Subcutaneous abdominal adipose tissue (tissue), 5 donors: ENCODE results near the gene TRMT10B.

Experiments used
- H3K27ac ChIP-seq: one replicate; pipeline ENCODE4 v1.7.0; 2013; ENCODE audit warnings: low read depth, mild to moderate bottlenecking, inconsistent platforms, low read length, moderate library complexity
- H3K27me3 ChIP-seq, 5 donors: one replicate each; pipeline ENCODE4 v1.7.0; 2013; ENCODE audit warnings: low read length in 5 of 5, inconsistent platforms in 1 of 5; ENCODE audit not compliant: control insufficient read depth in 5 of 5, insufficient read depth in 4 of 5
- H3K36me3 ChIP-seq, 5 donors: one replicate each; pipeline ENCODE4 v1.7.0; 2013; ENCODE audit warnings: low read length in 5 of 5; ENCODE audit not compliant: control insufficient read depth in 5 of 5, insufficient read depth in 5 of 5
- H3K4me1 ChIP-seq, 5 donors: one replicate each; pipeline ENCODE4 v1.7.0; 2013; ENCODE audit warnings: low read length in 5 of 5, mild to moderate bottlenecking in 3 of 5, moderate library complexity in 1 of 5; ENCODE audit not compliant: control insufficient read depth in 5 of 5, insufficient read depth in 5 of 5
- H3K4me3 ChIP-seq, 5 donors: one replicate each; pipeline ENCODE4 v1.7.0; 2013; ENCODE audit warnings: low read length in 5 of 5, low read depth in 1 of 5
- H3K9ac ChIP-seq, 5 donors: one replicate each; pipeline ENCODE4 v1.7.0; 2013; ENCODE audit warnings: low read length in 5 of 5, mild to moderate bottlenecking in 4 of 5, moderate library complexity in 3 of 5
- H3K9me3 ChIP-seq, 5 donors: one replicate each; pipeline ENCODE4 v1.7.0; 2013; ENCODE audit warnings: low read length in 5 of 5; ENCODE audit not compliant: control insufficient read depth in 5 of 5
- donor health status: healthy.
- donor health status: healthy.
- donor health status: healthy.
- donor health status: healthy.
- donor health status: healthy.

TRMT10B gene

GRCh38 chr9:37730256-37730655 lies 23.3 kb upstream of the TRMT10B start:
- Histone ChIP-seq H3K4me1 (no peaks in the 10 kb centered on the region), H3K9me3 (no peaks in the 10 kb centered on the region), H3K36me3 (no peaks in the 10 kb centered on the region), H3K27ac (no peak overlapping the region), H3K27me3 (peaks cover 0 to 19% (median 6%) of the 10 kb centered on the region in 5 donors), H3K9ac (no peak overlapping the region), H3K4me3 (no peak overlapping the region)

GRCh38 chr9:37730839-37731238 lies 22.8 kb upstream of the TRMT10B start:
- Histone ChIP-seq H3K4me1 (no peaks in the 10 kb centered on the region), H3K36me3 (no peaks in the 10 kb centered on the region), H3K27ac (no peak overlapping the region), H3K4me3 (no peak overlapping the region), H3K9ac (no peak overlapping the region), H3K9me3 (no peaks in the 10 kb centered on the region), H3K27me3 (peaks cover 0 to 19% (median 6%) of the 10 kb centered on the region in 5 donors)

DNA sequence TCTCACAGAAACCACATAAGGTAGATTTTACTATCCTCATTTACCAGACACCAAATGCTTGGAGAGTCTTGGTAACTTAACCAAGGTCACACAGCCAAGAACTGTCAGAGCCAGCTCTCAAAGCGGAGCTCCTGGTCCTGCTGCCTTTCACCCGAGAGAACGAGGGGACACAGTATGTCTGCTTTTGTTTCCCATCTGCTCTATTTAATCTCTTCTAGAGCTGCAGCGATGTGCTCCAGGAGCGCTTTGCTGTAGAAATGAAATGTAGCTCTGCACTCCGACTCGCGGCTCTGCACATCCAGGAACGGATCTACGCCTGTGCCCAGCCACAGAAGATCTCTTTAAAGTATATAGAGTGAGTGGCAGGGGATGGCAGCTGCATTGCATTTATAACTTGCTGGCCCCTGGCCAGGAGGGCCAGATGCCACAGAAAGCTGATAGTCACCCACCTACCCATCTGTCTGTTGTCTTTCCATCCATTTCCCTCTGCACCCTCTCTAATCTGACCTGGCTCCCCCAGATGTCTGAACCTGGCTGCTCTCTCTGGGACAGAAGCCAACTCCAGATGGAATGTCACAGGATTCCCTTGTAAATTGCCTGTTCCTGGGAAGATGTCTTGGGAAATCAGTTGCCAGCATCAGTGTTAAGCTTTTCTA lies 21.4 kb upstream of the TRMT10B start:
- Histone ChIP-seq H3K27me3 (peaks cover 0 to 18% (median 6%) of the 10 kb centered on the region in 5 donors), H3K4me1 (no peaks in the 10 kb centered on the region), H3K9ac (no peak overlapping the region), H3K4me3 (no peak overlapping the region), H3K9me3 (no peaks in the 10 kb centered on the region), H3K36me3 (no peaks in the 10 kb centered on the region), H3K27ac (no peak overlapping the region)

DNA sequence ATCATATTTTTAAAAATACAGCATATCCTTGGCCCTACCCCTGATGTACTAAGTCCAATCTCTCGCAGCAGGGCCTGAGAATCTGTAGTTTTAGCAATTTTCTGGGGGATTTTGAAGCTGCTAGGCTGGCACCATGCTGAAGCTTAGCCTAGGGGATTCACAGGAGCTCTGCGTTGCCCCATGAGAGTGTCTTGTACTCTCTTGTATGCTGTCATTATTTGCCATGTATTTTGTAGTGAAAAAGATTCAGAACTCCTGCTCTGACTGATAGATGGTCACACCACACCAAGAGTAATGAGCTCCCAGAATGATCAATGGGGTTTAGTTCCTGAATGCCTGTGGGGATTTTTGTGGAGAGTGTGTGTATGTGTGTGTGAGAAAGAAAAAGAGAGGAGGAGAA lies 20.7 kb upstream of the TRMT10B start:
- peaks cover 0 to 15% (median 5%) of the 10 kb centered on the region in 5 donors for H3K27me3 ChIP-seq
- no peak overlapping the region for H3K9ac ChIP-seq
- no peak overlapping the region for H3K4me3 ChIP-seq
- H3K9me3 ChIP-seq = no peaks in the 10 kb centered on the region
- no peak overlapping the region for H3K27ac ChIP-seq
- H3K4me1 ChIP-seq = no peaks in the 10 kb centered on the region
- no peaks in the 10 kb centered on the region for H3K36me3 ChIP-seq

DNA sequence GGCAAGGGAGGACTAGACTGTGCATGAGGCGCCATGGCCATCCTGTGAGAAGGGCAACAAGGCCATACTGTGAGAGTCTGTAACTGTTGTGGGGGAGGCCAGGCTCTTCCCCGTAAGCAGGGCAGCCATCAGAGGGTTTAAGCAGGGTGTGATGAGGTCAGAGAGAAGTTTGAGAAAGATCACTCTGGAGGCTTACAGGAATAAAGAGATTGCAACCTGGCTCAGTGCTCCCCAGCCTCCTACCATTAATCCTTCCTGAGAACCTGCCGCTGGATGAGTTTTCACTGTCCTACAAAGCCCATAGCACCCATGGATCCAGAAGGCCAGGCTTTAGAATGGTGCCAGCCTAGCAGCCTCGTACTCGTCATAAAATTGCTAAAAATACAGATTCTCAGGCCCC lies 14.4 kb upstream of the TRMT10B start:
- H3K36me3 ChIP-seq = no peaks in the 10 kb centered on the region
- no peaks in the 10 kb centered on the region for H3K27me3 ChIP-seq
- no peak overlapping the region for H3K27ac ChIP-seq
- no peaks in the 10 kb centered on the region for H3K9me3 ChIP-seq
- H3K4me1 ChIP-seq = no peaks in the 10 kb centered on the region
- H3K4me3 ChIP-seq = no peak overlapping the region
- no peak overlapping the region for H3K9ac ChIP-seq

DNA sequence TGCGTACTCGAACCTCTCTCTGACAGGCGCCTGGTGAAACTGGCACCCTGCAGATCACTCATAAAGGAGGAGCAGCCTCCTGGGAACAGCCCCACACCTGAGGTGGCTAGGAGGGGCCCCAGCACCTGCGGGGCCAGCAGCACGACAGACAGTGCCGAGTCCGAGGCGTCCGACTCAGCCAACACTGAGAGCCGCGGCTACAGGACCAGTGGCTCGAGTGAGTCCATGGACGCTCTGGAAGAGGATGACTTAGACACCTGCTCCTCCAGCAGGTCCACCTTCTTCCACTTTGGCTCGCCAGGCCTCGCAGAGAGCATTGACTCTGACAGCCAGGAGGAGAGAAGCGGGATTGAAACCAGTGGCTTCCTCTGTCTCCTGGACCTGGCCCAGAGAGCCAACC lies 13.5 kb upstream of the TRMT10B start:
- Histone ChIP-seq H3K4me3 (no peak overlapping the region), H3K9me3 (no peaks in the 10 kb centered on the region), H3K36me3 (no peaks in the 10 kb centered on the region), H3K4me1 (no peaks in the 10 kb centered on the region), H3K27me3 (no peaks in the 10 kb centered on the region), H3K27ac (no peak overlapping the region), H3K9ac (peak overlapping the region in 1 of 5 donors; percentile 15)

DNA sequence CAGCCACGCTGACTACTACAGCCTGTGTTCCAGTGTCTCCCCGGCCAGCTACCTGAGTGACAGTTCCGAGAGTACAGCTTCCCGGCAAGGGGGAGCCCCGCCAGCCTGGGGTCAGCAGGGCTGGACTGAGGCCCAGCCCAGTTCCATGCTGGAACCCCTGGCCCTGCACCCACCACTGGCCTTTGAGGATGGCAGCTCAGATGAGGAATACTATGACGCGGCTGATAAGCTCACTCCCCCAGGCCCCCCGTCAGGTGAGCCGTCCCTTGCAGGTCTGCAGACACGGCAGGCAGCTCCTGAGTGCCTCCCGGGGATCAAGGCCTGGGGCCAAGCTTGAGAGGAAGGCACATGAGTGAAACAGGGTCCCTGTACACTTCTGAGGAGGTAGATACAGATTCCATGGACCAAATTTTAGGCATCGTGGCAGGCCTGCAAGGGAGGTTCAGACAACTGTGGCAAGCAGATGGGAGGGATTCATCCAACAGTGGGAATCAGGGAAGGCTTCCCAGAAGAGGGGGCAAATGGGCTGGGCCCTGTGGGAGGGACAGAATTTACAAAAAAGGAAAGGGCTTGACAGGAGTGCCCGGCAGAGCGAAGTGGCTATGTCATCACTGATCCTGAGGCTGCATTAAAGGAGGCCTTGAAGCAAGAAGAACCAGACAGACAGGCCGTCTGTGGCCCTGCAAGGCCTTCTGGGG lies 12.8 kb upstream of the TRMT10B start:
- Histone ChIP-seq H3K9ac (no peak overlapping the region), H3K9me3 (no peaks in the 10 kb centered on the region), H3K4me1 (no peaks in the 10 kb centered on the region), H3K36me3 (no peaks in the 10 kb centered on the region), H3K27ac (no peak overlapping the region), H3K27me3 (no peaks in the 10 kb centered on the region), H3K4me3 (no peak overlapping the region)

GRCh38 chr9:37745970-37746369 lies 7.6 kb upstream of the TRMT10B start:
- Histone ChIP-seq H3K27me3 (no peaks in the 10 kb centered on the region), H3K36me3 (no peaks in the 10 kb centered on the region), H3K4me3 (no peak overlapping the region), H3K4me1 (no peaks in the 10 kb centered on the region), H3K9ac (peak overlapping the region in 1 of 5 donors; percentile 7), H3K9me3 (no peaks in the 10 kb centered on the region), H3K27ac (no peak overlapping the region)

GRCh38 chr9:37746448-37747270 lies 6.9 kb upstream of the TRMT10B start:
- H3K27ac ChIP-seq = no peak overlapping the region
- H3K9me3 ChIP-seq = no peaks in the 10 kb centered on the region
- H3K36me3 ChIP-seq = no peaks in the 10 kb centered on the region
- no peaks in the 10 kb centered on the region for H3K27me3 ChIP-seq
- no peak overlapping the region for H3K9ac ChIP-seq
- H3K4me3 ChIP-seq = no peak overlapping the region
- no peaks in the 10 kb centered on the region for H3K4me1 ChIP-seq

DNA sequence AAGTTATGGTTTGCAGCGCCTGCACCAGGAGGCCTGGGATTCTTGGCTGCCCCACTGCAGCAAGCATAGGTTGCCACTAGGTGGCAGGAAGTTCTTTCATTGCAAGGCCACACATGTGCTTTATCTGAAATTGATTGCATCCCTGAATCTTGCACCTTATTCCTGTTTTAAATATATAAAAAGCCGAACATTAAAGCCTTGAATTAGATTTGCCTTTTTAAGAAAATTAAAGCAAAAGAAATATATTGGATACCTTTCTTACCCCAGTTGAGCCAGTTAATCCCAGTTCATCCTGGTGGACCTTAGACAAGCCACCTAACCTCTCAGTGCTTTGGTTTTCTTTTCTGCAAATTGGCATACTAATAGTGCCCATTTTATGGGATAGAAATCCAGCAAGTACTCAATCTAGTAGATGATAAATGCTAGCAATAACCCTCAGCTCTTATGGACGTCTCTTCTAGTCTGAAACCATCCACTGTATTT lies 6.3 kb upstream of the TRMT10B start:
- no peak overlapping the region for H3K9ac ChIP-seq
- no peak overlapping the region for H3K4me3 ChIP-seq
- H3K27ac ChIP-seq = no peak overlapping the region
- H3K4me1 ChIP-seq = no peaks in the 10 kb centered on the region
- H3K36me3 ChIP-seq = no peaks in the 10 kb centered on the region
- no peaks in the 10 kb centered on the region for H3K27me3 ChIP-seq
- no peaks in the 10 kb centered on the region for H3K9me3 ChIP-seq
